GM18508 (cell line): ENCODE measurements around the gene ARHGEF4.

Source experiments
- ATAC-seq: cut with Tn5 transposase; IDR thresholded peaks from one replicate; pipeline ENCODE4 v1.9.1; 2021; ENCODE audit warnings: moderate number of reproducible peaks; ENCODE audit not compliant: insufficient read depth, unreplicated experiment

ARHGEF4 gene

GRCh38 chr2:130834091-130834930, 2.4 kb upstream of the ARHGEF4 start:
- no peak for ATAC-seq

GRCh38 chr2:130834931-130835765, 1.6 kb upstream of the ARHGEF4 start:
- no peak for ATAC-seq

- ATAC-seq, result no peak
Measured at GRCh38 chr2:130835766-130836015, 1.0 kb upstream of the ARHGEF4 start.

DNA sequence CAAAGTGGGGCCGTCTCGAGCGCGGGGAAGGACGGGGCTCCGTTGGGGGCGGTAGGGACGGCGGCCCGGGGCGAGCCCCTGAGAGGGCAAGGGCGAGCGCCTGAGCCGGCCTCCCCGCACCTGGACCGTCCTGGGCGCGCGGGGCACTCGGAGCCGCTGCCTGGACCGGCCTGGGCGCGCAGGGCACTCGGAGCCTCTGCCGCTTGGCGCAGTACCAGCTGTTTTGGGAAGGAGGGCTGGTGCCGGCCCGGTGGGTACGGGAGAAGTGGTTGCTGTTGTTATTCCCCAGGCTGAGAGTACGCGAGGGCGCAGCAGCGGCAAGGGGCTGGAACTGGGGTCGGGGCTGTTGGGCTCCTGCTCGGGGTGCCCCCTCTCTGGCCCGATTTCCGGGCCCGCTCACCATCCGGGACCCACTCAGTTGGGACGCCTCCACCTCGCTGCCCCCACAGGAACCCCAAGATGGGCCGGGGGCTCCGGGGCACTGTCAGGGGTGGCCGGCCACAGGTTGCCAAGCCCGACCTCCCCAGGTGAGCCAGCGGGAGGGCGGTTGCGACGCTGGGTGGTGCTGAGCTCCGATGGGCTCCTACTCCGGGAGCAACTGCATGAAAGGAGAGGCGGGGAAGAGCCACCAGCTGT, 579 bp downstream of the ARHGEF4 start:
- ATAC-seq, result no peak

DNA sequence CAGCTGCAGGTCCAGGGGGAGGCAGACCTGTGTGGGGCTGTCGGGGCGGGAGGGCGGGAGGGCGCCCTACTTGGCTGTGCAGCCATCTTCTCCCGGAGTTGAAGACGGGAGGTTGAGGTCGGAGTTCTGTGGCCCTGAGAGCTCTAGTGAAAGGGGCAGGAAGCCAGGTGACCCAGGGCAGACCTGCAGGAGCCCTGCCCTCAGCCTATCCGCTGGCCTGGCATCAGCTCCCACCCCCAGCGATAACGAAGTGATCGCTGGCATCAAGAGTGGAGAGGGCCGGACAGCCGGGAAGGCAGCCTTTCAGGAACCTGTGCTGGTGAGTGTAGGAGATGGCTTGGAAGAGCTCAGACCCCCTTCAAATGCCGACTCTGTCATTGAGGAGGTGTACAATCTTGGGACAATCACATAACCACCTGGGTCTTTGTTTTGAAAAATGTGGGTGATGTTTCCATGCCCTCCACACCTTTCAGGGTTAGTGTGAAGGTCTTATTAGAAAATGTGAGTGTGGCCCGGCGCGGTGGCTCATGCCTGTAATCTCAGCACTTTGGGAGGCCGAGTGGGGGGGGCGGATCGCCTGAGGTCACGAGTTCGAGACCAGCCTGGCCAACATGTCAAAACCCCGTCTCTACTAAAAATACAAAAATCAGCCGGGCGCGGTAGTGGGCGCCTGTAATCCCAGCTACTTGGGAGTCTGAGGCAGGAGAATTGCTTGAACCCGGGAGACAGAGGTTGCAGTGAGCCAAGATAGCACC, 1.3 kb downstream of the ARHGEF4 start:
- no peak for ATAC-seq

- ATAC-seq, result no peak
Measured at GRCh38 chr2:130839011-130839780, 2.5 kb downstream of the ARHGEF4 start.

DNA sequence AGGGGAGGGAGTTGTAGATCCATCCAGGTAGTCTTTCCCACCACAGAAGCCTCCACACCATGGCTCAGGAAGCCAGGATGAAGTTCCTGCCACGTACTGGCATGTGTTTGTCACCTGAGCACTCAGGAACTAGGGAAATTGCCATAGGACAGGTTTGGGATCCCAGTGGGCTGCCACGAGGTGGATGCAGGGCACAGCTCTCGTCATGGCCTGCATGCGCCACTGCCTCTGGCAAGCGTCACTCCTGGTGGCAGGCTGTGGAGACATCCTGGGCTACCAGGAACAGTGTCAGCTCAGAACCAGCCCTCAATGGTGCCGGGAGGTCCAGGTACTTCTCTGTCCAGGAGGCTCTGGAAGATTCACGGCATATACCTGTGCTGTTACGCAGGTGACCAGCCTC, 3.8 kb downstream of the ARHGEF4 start:
- no peak for ATAC-seq

- ATAC-seq, result no peak
Measured at GRCh38 chr2:130841741-130842365, 5.1 kb downstream of the ARHGEF4 start.

- ATAC-seq, result no peak
Measured at GRCh38 chr2:130842770-130843169, 6.1 kb downstream of the ARHGEF4 start.

- ATAC-seq, result no peak
Measured at GRCh38 chr2:130843321-130843985, 6.7 kb downstream of the ARHGEF4 start.

DNA sequence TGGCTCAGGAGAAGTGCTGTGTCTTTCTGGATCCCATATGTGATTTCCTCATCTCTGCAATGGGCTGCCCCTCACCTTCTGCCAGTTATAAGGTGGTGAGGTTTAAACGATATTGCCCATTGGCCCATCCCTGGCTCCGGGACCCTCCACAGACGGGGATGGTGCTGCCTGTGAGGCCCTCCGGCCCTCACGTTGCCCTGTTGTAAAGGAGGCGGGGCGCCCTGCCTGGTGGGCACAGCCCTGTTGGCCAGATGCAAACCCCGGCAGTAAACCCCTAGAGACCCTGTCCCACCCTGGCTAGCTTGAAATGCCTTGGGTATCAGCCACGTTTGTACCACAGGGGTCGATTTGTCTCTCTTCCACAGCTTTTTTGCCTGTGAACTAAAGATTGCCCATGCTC, 7.4 kb downstream of the ARHGEF4 start:
- no peak for ATAC-seq

DNA sequence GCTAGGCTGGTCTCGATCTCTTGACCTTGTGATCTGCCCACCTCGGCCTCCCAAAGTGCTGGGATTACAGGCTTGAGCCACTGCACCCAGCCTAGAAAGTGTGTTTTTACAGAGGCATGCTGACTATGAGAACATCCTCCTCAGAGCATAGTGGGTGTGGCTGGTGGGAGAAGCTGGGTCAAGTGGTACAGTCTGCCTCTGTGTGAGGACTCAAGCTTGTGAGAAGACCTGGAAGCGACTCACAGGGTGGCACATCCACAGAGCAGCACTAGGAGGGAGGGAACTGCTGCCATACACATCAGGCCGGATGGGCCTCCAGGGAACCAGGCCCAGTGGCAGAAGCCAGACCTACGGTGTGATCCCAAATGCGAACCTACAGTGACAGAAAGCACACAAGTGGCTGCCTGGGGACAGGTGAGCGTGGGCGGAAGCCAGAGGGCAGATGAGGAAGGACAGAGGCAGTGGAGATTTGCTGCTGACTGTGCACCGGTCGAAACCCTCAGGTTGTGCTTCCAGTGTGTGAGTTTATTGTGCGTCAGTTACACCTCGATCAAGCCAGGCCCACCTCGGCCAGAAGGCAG, 8.9 kb downstream of the ARHGEF4 start:
- no peak for ATAC-seq

DNA sequence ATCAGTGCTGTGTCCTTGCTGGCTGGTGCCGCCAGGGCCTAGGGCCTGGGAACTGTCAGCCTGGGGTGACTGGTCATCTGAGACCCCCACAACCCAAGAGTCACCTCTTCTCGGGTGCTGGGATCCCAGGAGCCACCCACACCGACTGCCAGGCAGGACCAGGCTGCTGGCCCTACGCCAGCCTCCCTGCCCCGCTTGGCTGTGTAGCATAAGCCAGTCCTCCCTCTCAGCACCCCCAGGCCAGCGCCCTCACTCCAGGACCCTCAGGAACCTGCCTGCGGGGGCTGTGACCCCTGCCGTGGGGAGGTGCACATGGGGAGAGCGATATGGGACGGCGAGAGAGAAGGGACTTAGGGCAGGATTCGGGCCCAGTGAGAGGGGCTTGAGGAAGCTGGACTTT, 9.5 kb downstream of the ARHGEF4 start:
- ATAC-seq, result no peak

GRCh38 chr2:130846686-130847375, 10.1 kb downstream of the ARHGEF4 start:
- ATAC-seq, result no peak

DNA sequence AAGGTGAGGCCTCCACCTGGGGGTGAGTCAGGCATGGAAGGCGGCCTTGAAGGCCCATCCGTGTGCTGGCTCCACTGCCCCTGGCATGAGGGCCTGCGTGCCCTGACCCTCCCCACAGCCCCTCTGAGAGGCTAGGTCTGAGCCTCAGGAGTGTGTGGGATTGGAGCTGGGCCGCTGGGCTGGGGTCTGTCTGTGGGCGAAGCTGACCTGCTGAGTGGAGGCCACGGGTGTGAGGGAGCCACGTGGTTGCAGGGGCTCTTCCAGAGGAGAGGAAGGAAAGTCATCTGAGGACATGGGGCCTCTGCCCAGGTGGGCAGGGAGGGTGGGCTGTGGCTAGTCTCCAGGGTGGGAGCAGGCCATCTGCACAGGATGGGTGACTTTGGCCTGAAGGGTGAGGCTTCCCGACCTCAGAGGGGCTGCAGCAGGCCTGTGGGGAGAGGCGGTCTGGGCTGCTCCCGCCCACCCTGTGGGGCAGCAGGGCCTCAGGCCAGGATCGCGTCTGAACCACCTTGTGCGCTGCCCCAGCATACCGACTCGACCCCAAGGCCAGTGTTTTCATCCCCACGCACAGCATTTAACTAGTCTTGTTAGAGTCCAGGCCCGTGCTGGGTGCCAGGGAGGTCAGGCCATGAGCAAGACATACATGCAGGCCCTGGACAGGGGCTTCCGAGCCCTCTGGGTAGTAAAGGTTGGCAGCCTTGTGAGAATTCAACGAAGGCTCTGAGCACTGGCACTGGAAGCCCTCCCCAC, 11.2 kb downstream of the ARHGEF4 start:
- ATAC-seq, result no peak

DNA sequence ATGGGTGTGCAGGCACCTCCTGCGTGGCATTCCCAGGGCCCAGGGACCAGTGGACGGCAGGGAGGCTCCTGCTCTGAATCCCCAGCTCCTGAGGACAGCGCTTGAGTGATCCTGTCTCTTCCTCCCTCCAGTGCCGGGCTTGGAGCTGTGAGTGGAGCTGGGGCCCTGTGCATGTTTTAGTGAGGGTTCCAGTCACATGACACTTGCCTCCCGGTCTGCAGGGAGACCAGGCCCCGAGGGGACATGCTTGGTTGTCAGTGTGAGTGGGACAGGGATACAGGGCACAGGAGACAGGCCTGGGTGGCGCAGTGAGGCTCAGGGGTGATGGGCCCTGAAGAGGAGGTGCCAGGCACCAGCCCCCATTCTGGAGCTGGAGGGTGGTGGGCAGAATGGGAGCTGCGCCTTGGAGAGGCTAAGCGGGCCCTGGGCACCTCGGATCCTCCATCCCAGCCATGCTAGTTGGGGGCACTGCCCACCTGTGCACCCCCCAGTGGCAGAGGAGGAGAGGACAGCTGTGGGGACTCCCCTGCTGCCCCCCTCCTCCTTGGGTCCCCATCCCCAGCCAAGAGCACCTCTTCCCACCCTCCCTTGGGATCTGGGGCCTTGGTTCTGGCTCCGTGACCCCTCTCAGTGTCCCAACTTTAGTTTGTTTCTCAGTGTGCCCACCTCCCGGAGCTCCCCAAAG, 12.0 kb downstream of the ARHGEF4 start:
- no peak for ATAC-seq
